Central memory CD8-positive, alpha-beta T cell (primary cell): ENCODE data around the gene DNAJC19.
"Not testable (repeated sequence)": the region's sequence is repeated elsewhere in the genome, so short reads cannot be mapped to it uniquely, and the experiment has no call there.

Experiments used
- ATAC-seq: fragments of 150-1000 bp; cut with Tn5 transposase; replicated peaks from 2 replicates; pipeline ENCODE4 v1.10.0; 2022; ENCODE audit warnings: mild to moderate bottlenecking, moderate FRiP score, moderate number of reproducible peaks; ENCODE audit not compliant: poor library complexity, severe bottlenecking; ENCODE audit errors: extremely low read depth
- DNase-seq, 2 donors: peaks; one replicate each; pipeline ENCODE4 v3.0.0; 2021; ENCODE audit warnings: low spot score in 2 of 2
- H3K27ac Mint-ChIP-seq: one replicate; pipeline ENCODE4 v1.8.0; 2022; ENCODE audit warnings: low read depth, mild to moderate bottlenecking, moderate library complexity, mixed read lengths
- H3K27me3 Mint-ChIP-seq: one replicate; pipeline ENCODE4 v1.8.0; 2022; ENCODE audit warnings: mixed read lengths
- H3K36me3 Mint-ChIP-seq: one replicate; pipeline ENCODE4 v1.8.0; 2022; ENCODE audit warnings: mild to moderate bottlenecking, moderate library complexity, mixed read lengths; ENCODE audit not compliant: insufficient read depth
- H3K4me1 Mint-ChIP-seq: one replicate; pipeline ENCODE4 v1.8.0; 2022; ENCODE audit warnings: mixed read lengths
- H3K4me3 Mint-ChIP-seq: one replicate; pipeline ENCODE4 v1.8.0; 2022; ENCODE audit warnings: mild to moderate bottlenecking, moderate library complexity, mixed read lengths
- H3K9me3 Mint-ChIP-seq: one replicate; pipeline ENCODE4 v1.8.0; 2022; ENCODE audit warnings: mixed read lengths

DNAJC19 gene

DNA sequence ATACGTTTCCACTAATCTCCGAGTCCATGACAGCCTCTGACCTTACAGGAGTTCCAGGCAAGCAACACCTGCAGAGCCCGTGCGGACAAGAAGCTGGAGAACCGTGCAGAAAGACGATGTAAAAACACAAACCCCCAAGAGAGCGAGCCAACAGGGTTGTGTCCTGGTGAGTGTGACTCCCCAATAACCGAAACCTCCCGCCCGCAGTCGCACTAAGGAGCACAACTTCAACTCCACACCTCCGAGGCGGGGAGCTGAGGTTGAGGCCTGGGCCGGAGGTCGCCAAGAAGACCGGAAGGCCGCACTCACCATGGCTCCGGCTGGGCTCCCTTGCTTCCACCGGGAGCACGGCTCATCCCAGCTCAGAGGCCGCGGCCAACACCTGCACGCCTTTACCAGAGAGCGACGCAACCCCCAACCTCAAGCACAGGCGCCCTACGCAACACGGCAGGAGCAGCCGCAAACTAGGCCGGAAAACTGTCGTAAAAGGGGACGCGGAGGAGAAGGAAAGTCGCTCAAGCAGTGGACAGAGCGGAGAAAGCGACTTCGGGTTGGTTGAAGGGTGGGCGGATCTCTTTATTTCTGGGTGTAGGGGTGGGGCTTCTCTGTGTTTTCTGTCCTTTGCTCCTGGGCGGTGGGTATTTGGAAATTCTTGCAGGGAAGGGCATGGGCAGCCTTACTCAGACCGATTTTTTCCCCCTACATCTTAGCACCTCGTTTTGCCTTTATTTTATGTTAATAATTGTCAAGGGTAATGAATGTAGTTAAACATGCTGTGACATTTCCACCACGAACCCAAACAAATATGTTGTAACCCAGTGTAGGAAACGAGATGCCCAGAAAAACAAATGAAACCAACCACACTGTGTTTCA lies at the start of gene DNAJC19:
Gene DNAJC19, minus strand, starts transcription at position 446 of the 873 bp plus-strand sequence. Its CDS starts 134 bp downstream, at position 312.
- ATAC-seq, result peak; percentile 96
- Mint-ChIP-seq H3K4me3 (peak within 1 kb of the TSS; percentile 95), H3K27ac (peak within 1 kb of the TSS; percentile 94)

GRCh38 chr3:181030948-181031347 lies 41.4 kb upstream of the DNAJC19 start:
- no peaks in the 10 kb centered on the region for H3K36me3 Mint-ChIP-seq
- no peaks in the 10 kb centered on the region for H3K27me3 Mint-ChIP-seq
- no peak for DNase-seq
- H3K4me3 Mint-ChIP-seq, result no peak overlapping the region
- peaks cover 5% of the 10 kb centered on the region for H3K9me3 Mint-ChIP-seq
- H3K27ac Mint-ChIP-seq, result no peak overlapping the region
- no peak for ATAC-seq
- no peaks in the 10 kb centered on the region for H3K4me1 Mint-ChIP-seq

More for the DNA sequence above, at the start of gene DNAJC19:
- peak; percentile 77 to 85 for DNase-seq
- Mint-ChIP-seq H3K27me3 (peaks cover 12% of the 10 kb centered on the region), H3K36me3 (peaks cover 34% of the 10 kb centered on the region), H3K9me3 (no peaks in the 10 kb centered on the region), H3K4me1 (peaks cover 17% of the 10 kb centered on the region)

DNA sequence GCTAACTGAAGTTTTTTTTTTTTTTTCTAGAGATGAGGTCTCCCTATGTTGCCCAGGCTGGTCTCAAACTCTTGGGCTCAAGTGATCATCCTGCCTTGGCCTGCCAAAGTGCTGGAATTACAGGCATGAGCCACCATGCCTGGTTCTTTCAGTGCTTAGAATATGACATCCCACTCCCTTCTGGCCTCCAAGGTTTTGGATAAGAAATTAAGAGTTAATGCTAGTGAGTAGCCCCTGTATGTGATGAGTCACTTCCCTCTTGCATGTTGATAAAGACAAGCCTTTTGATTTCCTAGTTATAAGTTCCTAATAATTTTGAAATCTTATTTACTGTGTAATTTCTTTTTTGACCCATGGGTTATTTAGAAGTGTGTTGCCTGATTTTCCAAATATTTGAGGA lies 35.7 kb upstream of the DNAJC19 start:
- Mint-ChIP-seq H3K4me1 (no peaks in the 10 kb centered on the region), H3K4me3 (no peak overlapping the region), H3K36me3 (peaks cover 1% of the 10 kb centered on the region), H3K27me3 (no peaks in the 10 kb centered on the region), H3K27ac (no peak overlapping the region), H3K9me3 (peaks cover 5% of the 10 kb centered on the region)
- DNase-seq (no peak), ATAC-seq (no peak)

DNA sequence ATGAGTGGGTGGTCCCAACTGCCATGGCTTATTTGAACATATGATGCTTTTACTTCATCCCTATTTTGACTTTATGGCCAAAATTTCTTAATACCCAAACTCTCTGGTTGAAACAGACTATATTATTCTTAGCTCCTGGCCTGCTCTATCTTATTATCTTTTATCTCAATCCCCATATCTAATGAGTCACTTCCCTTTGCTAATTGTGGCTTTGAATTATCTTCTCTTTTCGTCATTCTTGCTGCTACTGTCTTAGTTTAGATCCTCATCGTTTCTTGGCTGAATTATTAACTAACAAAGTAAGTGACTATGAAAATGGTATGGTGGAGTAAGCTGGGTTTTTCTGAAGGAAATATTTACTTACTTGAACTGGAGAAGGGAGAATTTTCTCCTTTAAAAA lies 28.2 kb upstream of the DNAJC19 start:
- ATAC-seq (no peak), DNase-seq (no peak)
- no peak overlapping the region for H3K27ac Mint-ChIP-seq
- no peaks in the 10 kb centered on the region for H3K36me3 Mint-ChIP-seq
- H3K27me3 Mint-ChIP-seq, result peaks cover 32% of the 10 kb centered on the region
- H3K4me1 Mint-ChIP-seq, result no peaks in the 10 kb centered on the region
- no peak overlapping the region for H3K4me3 Mint-ChIP-seq
- H3K9me3 Mint-ChIP-seq, result no peaks in the 10 kb centered on the region

DNA sequence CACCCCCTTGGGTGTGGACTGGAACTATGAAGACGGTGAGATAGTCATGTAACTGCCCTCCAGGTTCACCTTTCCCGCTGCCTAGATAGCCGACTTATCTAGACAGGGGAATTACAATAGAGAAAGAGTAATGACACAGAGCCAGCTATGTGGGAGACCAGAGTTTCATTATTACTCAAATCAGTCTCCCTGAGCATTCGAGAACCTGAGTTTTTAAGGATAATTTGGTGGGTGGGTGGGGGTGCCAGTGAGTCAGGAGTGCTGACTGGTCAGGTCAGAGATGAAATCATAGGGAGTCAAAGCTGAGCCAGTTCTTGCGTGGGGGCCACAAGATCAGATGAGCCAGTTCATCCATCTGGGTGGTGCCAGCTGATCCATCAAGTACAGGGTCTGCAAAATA lies 19.7 kb upstream of the DNAJC19 start:
- Mint-ChIP-seq H3K4me3 (no peak overlapping the region), H3K27me3 (peaks cover 20% of the 10 kb centered on the region), H3K27ac (no peak overlapping the region), H3K4me1 (no peaks in the 10 kb centered on the region), H3K36me3 (peaks cover 2% of the 10 kb centered on the region), H3K9me3 (no peaks in the 10 kb centered on the region)
- DNase-seq, result no peak
- ATAC-seq, result no peak

GRCh38 chr3:181008796-181009195 lies 19.3 kb upstream of the DNAJC19 start:
- peaks cover 2% of the 10 kb centered on the region for H3K36me3 Mint-ChIP-seq
- no peak overlapping the region for H3K4me3 Mint-ChIP-seq
- no peak overlapping the region for H3K27ac Mint-ChIP-seq
- no peaks in the 10 kb centered on the region for H3K4me1 Mint-ChIP-seq
- ATAC-seq, result no peak
- no peak for DNase-seq
- H3K27me3 Mint-ChIP-seq, result peaks cover 18% of the 10 kb centered on the region
- no peaks in the 10 kb centered on the region for H3K9me3 Mint-ChIP-seq

- peaks cover 8% of the 10 kb centered on the region for H3K9me3 Mint-ChIP-seq
- no peaks in the 10 kb centered on the region for H3K4me1 Mint-ChIP-seq
- no peak overlapping the region for H3K27ac Mint-ChIP-seq
- H3K36me3 Mint-ChIP-seq, result peaks cover 2% of the 10 kb centered on the region
- H3K4me3 Mint-ChIP-seq, result no peak overlapping the region
- ATAC-seq (no peak), DNase-seq (no peak)
- H3K27me3 Mint-ChIP-seq, result peaks cover 25% of the 10 kb centered on the region
Measured at GRCh38 chr3:181007262-181007661, 17.7 kb upstream of the DNAJC19 start.

DNA sequence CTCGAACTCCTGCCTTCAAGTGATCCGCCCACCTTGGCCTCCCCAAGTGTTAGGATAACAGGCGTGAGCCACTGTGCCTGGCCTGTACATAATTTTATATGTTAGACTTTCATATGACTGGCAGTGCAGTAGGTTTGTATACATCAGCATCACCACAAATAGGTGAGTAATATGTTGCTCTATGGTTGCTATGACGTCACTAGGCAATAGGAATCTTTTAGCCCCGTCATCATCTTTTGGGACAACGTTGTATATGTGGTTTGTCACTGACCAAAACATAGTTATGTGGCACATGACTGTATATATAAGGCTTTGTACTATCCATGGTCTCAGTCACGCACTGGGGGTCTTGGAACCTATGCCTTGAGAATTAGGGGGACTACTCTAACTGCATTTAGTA lies 17.0 kb upstream of the DNAJC19 start:
- H3K9me3 Mint-ChIP-seq, result peaks cover 15% of the 10 kb centered on the region
- H3K4me3 Mint-ChIP-seq, result no peak overlapping the region
- no peak for ATAC-seq
- DNase-seq, result no peak
- peaks cover 2% of the 10 kb centered on the region for H3K36me3 Mint-ChIP-seq
- no peak overlapping the region for H3K27ac Mint-ChIP-seq
- peaks cover 25% of the 10 kb centered on the region for H3K27me3 Mint-ChIP-seq
- H3K4me1 Mint-ChIP-seq, result no peaks in the 10 kb centered on the region

DNA sequence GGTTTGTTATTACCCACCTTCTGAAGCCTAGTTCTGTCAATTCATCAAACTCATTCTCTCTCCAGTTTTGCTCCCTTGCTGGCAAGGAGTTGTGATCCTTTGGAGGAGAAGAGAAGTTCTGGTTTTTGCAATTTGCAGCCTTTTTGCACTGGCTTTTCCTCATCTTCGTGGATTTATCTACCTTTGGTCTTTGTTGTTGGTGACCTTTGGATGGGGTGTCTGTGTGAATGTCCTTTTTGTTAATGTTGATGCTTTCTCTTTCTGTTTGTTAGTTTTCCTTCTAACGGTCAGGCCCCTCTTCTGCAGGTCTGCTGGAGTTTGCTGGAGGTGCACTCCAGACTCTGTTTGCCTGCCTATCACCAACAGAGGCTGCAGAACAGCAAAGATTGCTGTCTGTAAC lies 13.9 kb upstream of the DNAJC19 start:
- not testable (repeated sequence) for H3K4me1 Mint-ChIP-seq, H3K36me3 Mint-ChIP-seq, H3K27ac Mint-ChIP-seq, H3K4me3 Mint-ChIP-seq, DNase-seq, ATAC-seq
- Mint-ChIP-seq H3K27me3 (peaks cover 40% of the 10 kb centered on the region), H3K9me3 (peaks cover 24% of the 10 kb centered on the region)

DNA sequence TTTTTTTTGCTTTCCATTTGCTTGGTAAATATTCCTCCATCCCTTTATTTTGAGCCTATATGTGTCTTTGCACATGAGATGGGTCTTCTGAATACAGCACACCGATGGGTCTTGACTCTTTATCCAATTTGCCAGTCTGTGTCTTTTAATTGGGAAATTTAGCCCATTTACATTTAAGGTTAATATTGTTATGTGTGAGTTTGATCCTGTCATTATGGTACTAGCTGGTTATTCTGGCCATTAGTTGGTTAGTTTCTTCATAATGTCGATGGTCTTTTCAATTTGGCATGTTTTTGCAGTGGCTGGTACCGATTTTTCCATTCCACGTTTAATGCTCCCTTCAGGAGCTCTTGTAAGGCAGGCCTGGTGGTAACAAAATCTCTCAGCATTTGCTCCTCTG lies 12.8 kb upstream of the DNAJC19 start:
- DNase-seq, H3K36me3 Mint-ChIP-seq, H3K27ac Mint-ChIP-seq: not testable (repeated sequence)

GRCh38 chr3:180996415-180996932 lies 6.9 kb upstream of the DNAJC19 start:
- Mint-ChIP-seq H3K36me3 (peaks cover 2% of the 10 kb centered on the region), H3K4me3 (no peak overlapping the region), H3K27me3 (peaks cover 26% of the 10 kb centered on the region), H3K9me3 (peaks cover 9% of the 10 kb centered on the region), H3K27ac (no peak overlapping the region), H3K4me1 (no peaks in the 10 kb centered on the region)
- no peak for DNase-seq
- no peak for ATAC-seq

More for the DNA sequence above, 12.8 kb upstream of the DNAJC19 start:
- not testable (repeated sequence) for H3K4me1 Mint-ChIP-seq, ATAC-seq, H3K4me3 Mint-ChIP-seq
- peaks cover 40% of the 10 kb centered on the region for H3K27me3 Mint-ChIP-seq
- H3K9me3 Mint-ChIP-seq, result peaks cover 24% of the 10 kb centered on the region

DNA sequence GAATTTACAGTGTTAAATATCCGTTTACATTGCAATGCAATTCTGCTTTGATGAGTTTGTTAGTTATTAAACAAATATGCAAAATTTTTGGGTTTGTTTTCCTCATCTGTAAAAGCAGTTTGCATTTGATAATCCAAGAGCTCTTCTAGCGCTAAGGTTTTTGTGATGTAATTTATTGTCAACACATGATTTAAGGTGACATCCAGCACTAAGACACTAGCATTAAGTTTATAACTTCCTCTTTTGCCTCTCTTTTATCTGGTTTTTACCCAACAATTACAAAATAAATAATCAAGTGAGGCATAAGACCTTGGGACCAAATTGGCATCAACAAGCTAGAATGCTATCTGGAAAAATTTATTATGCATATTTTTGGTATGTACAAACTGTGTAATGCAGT lies 969 bp upstream of the DNAJC19 start:
- Mint-ChIP-seq H3K4me1 (peaks cover 17% of the 10 kb centered on the region), H3K4me3 (peak overlapping the region; percentile 95), H3K36me3 (peaks cover 28% of the 10 kb centered on the region), H3K27ac (no peak overlapping the region), H3K27me3 (peaks cover 12% of the 10 kb centered on the region), H3K9me3 (no peaks in the 10 kb centered on the region)
- ATAC-seq (no peak), DNase-seq (no peak)

GRCh38 chr3:180987344-180987743 lies 2.2 kb downstream of the DNAJC19 start:
- DNase-seq (no peak), ATAC-seq (no peak)
- H3K4me3 Mint-ChIP-seq, result peak overlapping the region; percentile 95
- peak overlapping the region; percentile 41 for H3K27ac Mint-ChIP-seq
- H3K36me3 Mint-ChIP-seq, result peaks cover 33% of the 10 kb centered on the region
- H3K4me1 Mint-ChIP-seq, result peaks cover 17% of the 10 kb centered on the region
- no peaks in the 10 kb centered on the region for H3K27me3 Mint-ChIP-seq
- no peaks in the 10 kb centered on the region for H3K9me3 Mint-ChIP-seq
